ENCODE results near the gene POLR3A.

Gene POLR3A

DNA sequence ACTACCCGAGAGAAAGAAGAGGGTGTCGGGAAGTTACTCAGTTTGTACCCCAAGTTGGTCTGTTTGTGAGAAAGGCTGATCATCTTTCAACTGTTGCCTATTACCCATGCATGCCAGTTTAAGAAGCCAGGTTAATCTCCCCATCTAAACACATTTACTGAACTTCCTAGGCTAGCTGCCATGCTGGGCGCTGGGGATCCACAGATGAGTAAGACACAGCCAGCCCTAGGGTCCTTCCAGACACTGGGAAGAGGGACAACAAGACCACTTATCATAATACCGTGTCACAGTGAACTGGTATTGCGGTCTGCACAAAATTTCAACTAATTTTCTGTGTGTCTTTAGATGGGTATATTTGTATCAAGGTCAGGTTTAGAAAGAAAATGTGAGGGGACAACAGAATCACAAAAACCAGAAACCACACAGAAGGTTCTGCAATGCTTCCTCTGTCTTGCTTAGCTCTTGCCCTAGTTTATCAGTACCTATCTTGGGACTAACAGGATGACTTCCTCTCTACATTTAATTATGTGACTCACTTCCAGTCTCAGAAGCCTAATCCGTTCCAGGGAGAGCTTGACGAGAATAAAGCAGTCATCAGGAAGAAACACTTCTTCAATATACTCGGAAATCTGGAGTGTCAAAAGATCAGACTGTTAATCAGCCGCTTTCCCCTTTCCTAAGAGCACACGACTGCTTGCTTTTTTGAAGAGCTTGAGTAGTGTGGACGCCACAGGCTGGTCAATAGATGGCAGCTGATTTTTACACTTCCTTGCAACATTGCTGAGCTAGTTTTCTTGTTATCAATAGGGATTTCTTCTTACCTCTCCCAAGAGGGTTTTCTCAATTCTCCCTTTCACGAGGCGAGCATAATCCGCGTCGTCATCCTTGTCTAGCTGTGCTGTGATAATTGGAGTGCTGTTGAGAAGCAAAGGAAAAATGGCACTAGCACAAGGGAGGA lies 45.7 kb downstream of the POLR3A start:
- Histone ChIP-seq H3K4me1 (ENCODE audit: control insufficient read depth, insufficient read depth, low read length) (no peaks in the 10 kb centered on the region), H3K27me3 (ENCODE audit: control insufficient read depth, insufficient read depth, low read length) (no peaks in the 10 kb centered on the region), H3K36me3 (ENCODE audit: control insufficient read depth, insufficient read depth, low read length) (peaks cover 9% of the 10 kb centered on the region), H3K4me3 (ENCODE audit: low read length) (no peak overlapping the region), H3K9ac (ENCODE audit: low read length) (no peak overlapping the region), H3K9me3 (ENCODE audit: control insufficient read depth, low read length) (no peaks in the 10 kb centered on the region)

DNA sequence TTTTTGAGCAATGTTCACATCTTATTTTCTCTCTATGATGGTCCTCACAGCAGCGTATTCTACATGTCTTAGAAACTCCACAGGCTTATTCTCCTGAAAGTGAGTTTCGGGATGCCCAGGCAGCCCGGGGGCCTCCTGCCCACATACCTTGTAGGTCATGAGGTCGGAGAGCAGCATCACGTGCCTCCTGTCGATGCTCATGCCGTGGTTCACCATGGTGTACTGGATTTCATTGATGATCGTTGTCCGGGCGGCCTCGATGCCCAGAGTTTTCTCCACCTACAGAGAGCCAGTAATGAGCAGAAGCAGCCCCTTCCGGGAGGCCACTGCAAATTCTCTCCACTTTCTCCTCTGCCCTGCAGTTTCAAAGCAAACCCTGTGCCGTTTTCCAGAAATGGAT lies 48.0 kb downstream of the POLR3A start:
- Histone ChIP-seq H3K27me3 (ENCODE audit: control insufficient read depth, insufficient read depth, low read length) (no peaks in the 10 kb centered on the region), H3K4me3 (ENCODE audit: low read length) (no peak overlapping the region), H3K36me3 (ENCODE audit: control insufficient read depth, insufficient read depth, low read length) (peaks cover 14% of the 10 kb centered on the region), H3K4me1 (ENCODE audit: control insufficient read depth, insufficient read depth, low read length) (no peaks in the 10 kb centered on the region), H3K9me3 (ENCODE audit: control insufficient read depth, low read length) (no peaks in the 10 kb centered on the region), H3K9ac (ENCODE audit: low read length) (no peak overlapping the region)

DNA sequence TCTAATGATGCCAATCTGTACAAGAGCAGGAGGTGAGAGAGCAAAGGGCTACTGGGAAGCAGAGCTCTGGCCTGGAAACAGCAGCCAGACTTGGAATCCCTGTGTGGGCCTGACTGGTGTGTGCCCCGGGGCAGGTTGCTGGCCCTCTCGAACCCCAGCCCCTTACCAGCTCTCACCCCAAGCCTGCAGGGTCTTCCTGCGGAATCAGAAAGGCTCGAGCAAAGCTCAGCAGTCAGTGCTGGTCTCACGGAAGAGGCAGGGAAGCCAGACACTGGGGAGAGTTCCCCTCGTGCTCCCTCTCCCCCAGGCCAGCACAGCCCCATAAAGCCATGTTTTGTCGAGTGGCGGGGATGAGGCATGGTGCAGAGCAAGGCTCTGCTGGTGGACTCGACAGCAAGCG lies 50.1 kb downstream of the POLR3A start:
- H3K36me3 ChIP-seq (ENCODE audit: control insufficient read depth, insufficient read depth, low read length) = peaks cover 10% of the 10 kb centered on the region
- H3K4me3 ChIP-seq (ENCODE audit: low read length) = no peak overlapping the region
- no peak overlapping the region for H3K9ac ChIP-seq (ENCODE audit: low read length)
- H3K4me1 ChIP-seq (ENCODE audit: control insufficient read depth, insufficient read depth, low read length) = no peaks in the 10 kb centered on the region
- H3K9me3 ChIP-seq (ENCODE audit: control insufficient read depth, low read length) = no peaks in the 10 kb centered on the region
- H3K27me3 ChIP-seq (ENCODE audit: control insufficient read depth, insufficient read depth, low read length) = no peaks in the 10 kb centered on the region

DNA sequence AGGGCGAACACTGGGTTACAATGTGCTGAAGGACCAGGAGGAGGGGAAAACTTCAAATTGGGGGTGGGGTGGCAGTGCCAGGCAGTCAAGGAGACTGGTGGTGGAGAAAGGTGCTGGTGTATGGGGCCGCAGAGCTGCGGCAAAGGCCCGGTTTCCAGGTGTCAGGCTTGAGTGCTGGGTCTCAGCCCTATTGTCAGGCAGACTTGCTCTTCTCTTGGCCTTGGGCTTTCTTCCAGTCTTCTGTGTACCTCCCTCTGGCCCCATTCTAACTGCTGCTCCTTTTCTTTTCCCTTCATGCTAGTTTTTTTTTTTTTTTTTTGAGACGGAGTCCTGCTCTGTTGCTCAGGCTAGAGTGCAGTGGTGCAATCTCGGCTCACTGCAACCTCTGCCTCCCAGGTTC lies 51.0 kb downstream of the POLR3A start:
- Histone ChIP-seq H3K4me1 (ENCODE audit: control insufficient read depth, insufficient read depth, low read length) (no peaks in the 10 kb centered on the region), H3K9me3 (ENCODE audit: control insufficient read depth, low read length) (no peaks in the 10 kb centered on the region), H3K4me3 (ENCODE audit: low read length) (no peak overlapping the region), H3K9ac (ENCODE audit: low read length) (no peak overlapping the region), H3K36me3 (ENCODE audit: control insufficient read depth, insufficient read depth, low read length) (peaks cover 10% of the 10 kb centered on the region), H3K27me3 (ENCODE audit: control insufficient read depth, insufficient read depth, low read length) (no peaks in the 10 kb centered on the region)

DNA sequence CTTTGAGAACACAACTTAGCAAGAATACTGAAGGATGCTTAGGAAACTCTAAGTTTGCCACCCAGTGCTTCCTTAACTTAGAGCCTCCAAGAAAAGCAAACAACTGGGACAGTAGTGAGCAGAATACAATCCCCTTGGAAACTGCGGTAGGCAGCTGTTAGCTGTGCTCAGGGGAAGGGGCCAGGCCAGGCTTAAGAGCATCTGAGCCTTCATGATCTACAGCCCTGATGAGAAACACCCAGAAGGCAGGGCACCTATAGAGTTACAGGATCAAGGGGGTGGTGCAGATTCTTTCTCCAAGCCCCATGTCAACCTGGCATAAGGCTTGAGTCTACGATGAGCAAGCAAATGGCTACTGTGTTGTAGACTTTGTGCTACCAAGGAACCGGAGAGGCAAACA lies 51.4 kb downstream of the POLR3A start:
- no peak overlapping the region for H3K9ac ChIP-seq (ENCODE audit: low read length)
- H3K27me3 ChIP-seq (ENCODE audit: control insufficient read depth, insufficient read depth, low read length) = no peaks in the 10 kb centered on the region
- H3K36me3 ChIP-seq (ENCODE audit: control insufficient read depth, insufficient read depth, low read length) = peaks cover 10% of the 10 kb centered on the region
- H3K4me3 ChIP-seq (ENCODE audit: low read length) = no peak overlapping the region
- H3K4me1 ChIP-seq (ENCODE audit: control insufficient read depth, insufficient read depth, low read length) = no peaks in the 10 kb centered on the region
- H3K9me3 ChIP-seq (ENCODE audit: control insufficient read depth, low read length) = no peaks in the 10 kb centered on the region

DNA sequence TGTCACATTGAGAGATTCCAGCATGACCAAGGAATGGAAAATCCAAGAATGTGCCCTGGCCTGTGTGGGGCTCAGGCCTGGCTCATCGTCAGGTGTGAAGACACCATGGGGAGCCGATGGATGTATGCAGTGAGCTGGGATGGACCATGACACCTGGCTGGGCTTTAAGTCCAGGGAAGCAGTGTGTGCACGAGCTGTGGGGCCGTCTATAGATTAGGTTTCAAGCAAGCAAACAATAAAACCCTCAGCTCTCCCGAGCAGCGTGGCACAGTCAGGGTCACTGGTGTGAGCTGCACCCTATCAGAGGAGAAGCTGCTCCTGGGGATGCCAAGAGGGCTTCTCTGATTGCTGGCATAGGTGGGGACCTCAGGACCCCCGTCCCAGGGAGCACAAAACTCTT lies 52.3 kb downstream of the POLR3A start:
- peaks cover 10% of the 10 kb centered on the region for H3K36me3 ChIP-seq (ENCODE audit: control insufficient read depth, insufficient read depth, low read length)
- no peaks in the 10 kb centered on the region for H3K9me3 ChIP-seq (ENCODE audit: control insufficient read depth, low read length)
- no peak overlapping the region for H3K4me3 ChIP-seq (ENCODE audit: low read length)
- H3K4me1 ChIP-seq (ENCODE audit: control insufficient read depth, insufficient read depth, low read length) = no peaks in the 10 kb centered on the region
- no peaks in the 10 kb centered on the region for H3K27me3 ChIP-seq (ENCODE audit: control insufficient read depth, insufficient read depth, low read length)
- H3K9ac ChIP-seq (ENCODE audit: low read length) = no peak overlapping the region

DNA sequence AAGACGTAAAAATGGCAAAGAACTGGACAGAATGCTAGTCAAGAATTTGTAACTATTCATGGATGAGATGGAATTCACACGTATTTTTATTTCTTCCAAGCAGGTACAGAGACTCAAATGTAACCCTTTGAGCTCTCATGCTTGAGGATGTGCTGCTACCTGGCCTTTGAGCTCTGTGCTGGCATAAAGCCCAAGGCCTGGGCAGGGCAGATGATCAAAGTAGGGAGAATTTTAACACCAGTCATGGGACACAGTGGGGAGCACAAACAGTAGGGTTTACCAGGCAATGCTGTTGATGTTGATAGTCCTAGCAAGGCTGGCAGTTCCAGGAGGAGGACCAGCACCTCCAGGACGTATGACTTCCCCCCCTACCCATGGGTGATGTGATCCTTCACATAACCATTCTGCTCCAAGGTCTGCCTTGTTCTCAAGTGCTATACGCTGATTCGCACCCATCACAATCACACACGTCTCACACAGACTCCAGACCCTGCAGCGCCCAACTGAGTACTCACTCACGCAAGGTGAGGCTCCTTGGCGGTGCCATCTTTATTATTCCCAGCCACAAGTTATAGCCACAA lies 54.1 kb downstream of the POLR3A start:
- Histone ChIP-seq H3K9ac (ENCODE audit: low read length) (no peak overlapping the region), H3K4me1 (ENCODE audit: control insufficient read depth, insufficient read depth, low read length) (no peaks in the 10 kb centered on the region), H3K27me3 (ENCODE audit: control insufficient read depth, insufficient read depth, low read length) (no peaks in the 10 kb centered on the region), H3K9me3 (ENCODE audit: control insufficient read depth, low read length) (no peaks in the 10 kb centered on the region), H3K4me3 (ENCODE audit: low read length) (no peak overlapping the region), H3K36me3 (ENCODE audit: control insufficient read depth, insufficient read depth, low read length) (peaks cover 5% of the 10 kb centered on the region)

DNA sequence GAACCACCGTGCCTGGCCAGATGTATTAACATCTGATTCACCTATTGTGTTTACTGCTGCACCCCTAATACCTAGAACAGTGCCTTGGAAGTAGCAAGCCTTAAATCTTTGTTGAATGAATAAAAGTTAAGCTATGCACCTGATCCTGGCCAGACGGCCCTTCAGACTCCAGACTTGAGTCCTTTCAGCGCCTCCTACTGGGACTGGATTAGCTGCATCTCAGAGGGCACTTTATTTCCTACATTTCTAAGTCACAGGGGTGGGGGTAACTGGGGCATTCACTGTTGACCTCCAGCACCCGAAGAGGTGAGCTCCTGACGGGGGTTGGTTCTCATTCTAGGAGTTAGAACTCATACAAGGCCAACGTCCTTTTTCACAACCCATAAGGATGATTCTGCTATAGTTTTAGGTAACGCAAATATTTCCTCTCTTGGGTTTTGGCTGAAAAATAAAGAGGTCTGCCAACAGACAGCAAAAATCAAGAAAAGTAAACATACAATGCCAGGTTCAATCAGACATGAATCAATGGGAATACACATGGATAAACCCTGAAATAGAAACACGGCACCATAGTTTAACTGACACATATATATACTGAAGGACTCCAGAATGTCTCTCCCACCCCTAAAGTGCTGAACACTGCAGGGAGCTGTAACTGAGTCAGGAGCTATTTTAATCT lies 54.8 kb downstream of the POLR3A start:
- H3K36me3 ChIP-seq (ENCODE audit: control insufficient read depth, insufficient read depth, low read length) = peaks cover 5% of the 10 kb centered on the region
- no peak overlapping the region for H3K9ac ChIP-seq (ENCODE audit: low read length)
- H3K4me1 ChIP-seq (ENCODE audit: control insufficient read depth, insufficient read depth, low read length) = no peaks in the 10 kb centered on the region
- no peaks in the 10 kb centered on the region for H3K9me3 ChIP-seq (ENCODE audit: control insufficient read depth, low read length)
- no peaks in the 10 kb centered on the region for H3K27me3 ChIP-seq (ENCODE audit: control insufficient read depth, insufficient read depth, low read length)
- no peak overlapping the region for H3K4me3 ChIP-seq (ENCODE audit: low read length)

DNA sequence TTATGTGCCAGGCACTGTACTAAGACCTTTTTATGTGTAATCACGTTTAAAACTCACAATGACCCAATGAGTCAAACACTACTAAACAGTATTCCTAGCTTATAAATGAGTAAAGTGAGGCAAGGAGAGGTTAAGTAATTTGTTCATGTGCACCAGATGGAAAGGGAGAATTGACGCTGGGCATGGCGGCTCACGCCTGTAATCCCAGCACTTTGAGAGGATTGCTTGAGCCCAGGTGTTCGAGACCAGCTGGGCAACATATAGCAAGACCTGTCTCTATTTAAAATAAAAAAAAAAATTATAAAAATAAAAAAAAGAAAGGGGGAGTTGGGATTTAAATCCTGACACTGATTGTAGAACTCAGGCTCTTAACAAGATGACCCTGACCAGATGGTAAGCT lies 56.0 kb downstream of the POLR3A start:
- H3K9me3 ChIP-seq (ENCODE audit: control insufficient read depth, low read length) = no peaks in the 10 kb centered on the region
- H3K27me3 ChIP-seq (ENCODE audit: control insufficient read depth, insufficient read depth, low read length) = no peaks in the 10 kb centered on the region
- peaks cover 5% of the 10 kb centered on the region for H3K36me3 ChIP-seq (ENCODE audit: control insufficient read depth, insufficient read depth, low read length)
- no peaks in the 10 kb centered on the region for H3K4me1 ChIP-seq (ENCODE audit: control insufficient read depth, insufficient read depth, low read length)
- no peak overlapping the region for H3K9ac ChIP-seq (ENCODE audit: low read length)
- no peak overlapping the region for H3K4me3 ChIP-seq (ENCODE audit: low read length)

DNA sequence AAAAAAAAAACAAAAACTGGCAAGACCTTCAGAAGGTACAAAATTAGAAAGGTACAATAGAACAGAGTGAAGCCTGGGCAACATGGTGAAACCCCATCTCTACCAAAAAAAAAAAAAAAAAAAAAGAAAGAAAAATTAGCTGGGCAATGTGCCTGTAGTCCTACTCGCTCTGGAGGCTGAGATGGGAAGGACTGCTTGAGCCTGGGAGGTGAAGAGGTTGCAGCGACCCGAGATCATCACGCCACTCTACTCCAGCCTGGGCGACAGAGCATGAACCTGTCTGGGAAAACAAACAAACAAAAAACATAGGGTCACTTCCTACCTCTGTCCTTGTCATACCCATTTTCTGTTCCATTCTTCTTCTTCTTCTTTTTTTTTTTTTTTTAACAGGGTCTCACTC lies 57.2 kb downstream of the POLR3A start:
- no peaks in the 10 kb centered on the region for H3K4me1 ChIP-seq (ENCODE audit: control insufficient read depth, insufficient read depth, low read length)
- H3K9me3 ChIP-seq (ENCODE audit: control insufficient read depth, low read length) = no peaks in the 10 kb centered on the region
- no peaks in the 10 kb centered on the region for H3K27me3 ChIP-seq (ENCODE audit: control insufficient read depth, insufficient read depth, low read length)
- peaks cover under 1% of the 10 kb centered on the region for H3K36me3 ChIP-seq (ENCODE audit: control insufficient read depth, insufficient read depth, low read length)
- no peak overlapping the region for H3K9ac ChIP-seq (ENCODE audit: low read length)
- no peak overlapping the region for H3K4me3 ChIP-seq (ENCODE audit: low read length)

DNA sequence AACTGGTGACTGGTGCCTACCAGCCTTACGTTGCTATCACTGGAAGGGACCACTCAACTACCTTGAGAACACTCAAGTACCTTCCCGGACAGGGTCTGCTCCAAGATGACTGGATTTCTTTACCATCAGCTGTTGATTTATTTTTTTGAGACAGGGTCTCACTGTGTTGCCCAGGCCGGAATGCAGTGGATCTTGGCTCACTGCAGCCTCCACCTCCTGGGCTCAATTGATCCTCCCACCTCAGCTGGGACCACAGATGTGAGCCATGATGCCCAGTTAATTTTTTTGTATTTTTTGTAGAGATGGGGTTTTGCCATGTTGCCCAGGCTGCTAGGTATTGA lies 57.5 kb downstream of the POLR3A start:
- Histone ChIP-seq H3K4me1 (ENCODE audit: control insufficient read depth, insufficient read depth, low read length) (no peaks in the 10 kb centered on the region), H3K9me3 (ENCODE audit: control insufficient read depth, low read length) (no peaks in the 10 kb centered on the region), H3K4me3 (ENCODE audit: low read length) (no peak overlapping the region), H3K36me3 (ENCODE audit: control insufficient read depth, insufficient read depth, low read length) (no peaks in the 10 kb centered on the region), H3K27me3 (ENCODE audit: control insufficient read depth, insufficient read depth, low read length) (no peaks in the 10 kb centered on the region), H3K9ac (ENCODE audit: low read length) (no peak overlapping the region)
